IPS DF 6.9 (cell line): Measurements from ENCODE around the gene SLC25A42.

Source experiments
- DNase-seq: peaks from one replicate; pipeline ENCODE4 v3.0.0-alpha.2; 2013; ENCODE audit warnings: low read depth, low spot score
- H3K27ac ChIP-seq: one replicate; pipeline ENCODE4 v1.5.1; 2013; ENCODE audit warnings: low read length, control low read depth
- H3K27me3 ChIP-seq: 2 replicates; pipeline ENCODE4 v1.6.1; 2013; ENCODE audit warnings: mild to moderate bottlenecking, low read length; ENCODE audit not compliant: control insufficient read depth, insufficient read depth
- H3K36me3 ChIP-seq: 2 replicates; pipeline ENCODE4 v1.6.1; 2013; ENCODE audit warnings: low read length; ENCODE audit not compliant: control insufficient read depth, insufficient read depth
- H3K4me1 ChIP-seq: 2 replicates; pipeline ENCODE4 v1.6.1; 2013; ENCODE audit warnings: low read length; ENCODE audit not compliant: control insufficient read depth, insufficient read depth
- H3K4me3 ChIP-seq: 2 replicates; pipeline ENCODE4 v1.5.1; 2013; ENCODE audit warnings: mild to moderate bottlenecking, low read length
- H3K9me3 ChIP-seq: 2 replicates; pipeline ENCODE4 v1.6.1; 2013; ENCODE audit warnings: low read length, inconsistent platforms; ENCODE audit not compliant: control insufficient read depth, insufficient read depth
- WGBS: extraction: QIAGEN DNeasy Blood & Tissue Kit; methylation state at CpG from one replicate; pipeline ENCODE4 v1.1.7; 2013; ENCODE audit warnings: mixed read lengths, missing lambda C conversion rate; ENCODE audit not compliant: insufficient read length, insufficient coverage; 5-methylcytosine and 5-hydroxymethylcytosine counted together

Gene SLC25A42

DNA sequence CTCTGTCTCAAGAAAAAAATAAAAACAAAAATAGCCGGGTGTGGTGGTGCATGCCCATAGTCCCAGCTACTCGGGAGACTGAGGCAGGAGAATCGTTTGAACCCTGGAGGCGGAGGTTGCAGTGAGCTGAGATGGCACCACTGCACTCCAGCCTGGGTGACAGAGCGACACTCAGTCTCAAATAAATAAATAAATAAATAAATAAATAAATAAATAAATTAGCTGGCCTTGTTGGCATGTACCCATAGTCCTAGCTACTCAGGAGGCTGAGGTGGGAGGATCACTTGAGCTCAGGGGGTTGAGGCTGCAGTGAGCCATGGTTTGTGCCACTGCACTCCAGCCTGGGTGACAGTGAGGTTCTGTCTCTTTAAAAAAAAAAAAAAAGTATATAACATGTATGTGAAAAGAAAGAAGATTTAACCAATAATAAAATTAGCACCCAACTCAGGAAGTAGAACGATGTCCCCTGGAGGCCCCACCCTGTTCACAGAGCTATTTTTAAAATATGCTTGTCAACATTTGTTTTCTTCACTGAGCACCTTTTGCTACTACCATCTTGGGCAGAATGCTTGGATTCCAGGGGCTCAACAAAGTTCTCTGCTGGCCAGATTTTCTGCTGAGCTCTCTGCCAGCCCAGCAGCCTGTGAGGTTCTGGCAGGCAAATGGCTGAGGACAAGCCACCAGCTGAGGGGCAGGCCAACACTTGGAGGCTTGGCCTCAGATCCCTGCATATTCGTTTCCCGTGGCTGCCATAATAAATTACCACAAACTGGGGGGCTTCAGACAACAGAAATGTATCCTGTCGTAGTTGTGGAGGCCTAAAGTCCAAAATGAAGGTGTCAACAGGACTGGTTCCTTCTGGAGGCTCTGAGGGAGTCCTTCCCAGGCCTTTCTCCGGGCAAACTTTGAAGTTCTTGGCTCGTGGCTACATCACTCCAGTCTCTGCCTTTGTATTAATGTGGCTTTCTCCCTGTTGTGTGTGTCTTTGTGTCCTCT lies 5.2 kb downstream of the SLC25A42 start:
- H3K9me3 ChIP-seq, result no peaks in the 10 kb centered on the region
- peaks cover 3% of the 10 kb centered on the region for H3K4me1 ChIP-seq
- H3K36me3 ChIP-seq, result no peaks in the 10 kb centered on the region
- H3K27me3 ChIP-seq, result peaks cover 18% of the 10 kb centered on the region; the same call in 1 of the 2 replicates
- H3K27ac ChIP-seq, result no peak overlapping the region
- no peak for DNase-seq
- no CpG with 5 or more reads among the region's 11 CpGs for WGBS
- H3K4me3 ChIP-seq, result no peak overlapping the region

DNA sequence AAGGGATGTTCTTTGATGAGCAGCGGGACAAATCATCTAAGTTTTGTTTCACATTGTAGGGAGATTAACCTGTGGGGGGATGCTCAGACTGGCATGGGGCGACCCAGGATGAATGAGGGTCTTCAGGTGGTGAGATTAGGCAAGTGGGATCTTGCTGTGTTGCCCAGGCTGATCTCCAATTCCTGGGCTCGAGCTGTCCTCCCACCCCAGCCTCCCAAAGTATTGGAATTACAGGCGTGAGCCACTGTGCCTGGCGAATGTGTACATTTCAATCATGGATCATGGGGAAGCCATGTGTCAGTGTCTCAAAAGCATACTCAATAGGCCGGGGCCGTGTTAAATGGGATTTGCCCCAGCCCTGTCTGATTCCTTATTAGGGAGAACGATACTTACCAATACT lies 8.1 kb downstream of the SLC25A42 start:
- no peak for DNase-seq
- H3K36me3 ChIP-seq, result no peaks in the 10 kb centered on the region
- no peaks in the 10 kb centered on the region for H3K9me3 ChIP-seq
- WGBS, result no CpG with 5 or more reads among the region's 8 CpGs
- H3K27me3 ChIP-seq, result peaks cover 7% of the 10 kb centered on the region; the same call in 1 of the 2 replicates
- no peaks in the 10 kb centered on the region for H3K4me1 ChIP-seq
- H3K27ac ChIP-seq, result no peak overlapping the region
- H3K4me3 ChIP-seq, result no peak overlapping the region

DNA sequence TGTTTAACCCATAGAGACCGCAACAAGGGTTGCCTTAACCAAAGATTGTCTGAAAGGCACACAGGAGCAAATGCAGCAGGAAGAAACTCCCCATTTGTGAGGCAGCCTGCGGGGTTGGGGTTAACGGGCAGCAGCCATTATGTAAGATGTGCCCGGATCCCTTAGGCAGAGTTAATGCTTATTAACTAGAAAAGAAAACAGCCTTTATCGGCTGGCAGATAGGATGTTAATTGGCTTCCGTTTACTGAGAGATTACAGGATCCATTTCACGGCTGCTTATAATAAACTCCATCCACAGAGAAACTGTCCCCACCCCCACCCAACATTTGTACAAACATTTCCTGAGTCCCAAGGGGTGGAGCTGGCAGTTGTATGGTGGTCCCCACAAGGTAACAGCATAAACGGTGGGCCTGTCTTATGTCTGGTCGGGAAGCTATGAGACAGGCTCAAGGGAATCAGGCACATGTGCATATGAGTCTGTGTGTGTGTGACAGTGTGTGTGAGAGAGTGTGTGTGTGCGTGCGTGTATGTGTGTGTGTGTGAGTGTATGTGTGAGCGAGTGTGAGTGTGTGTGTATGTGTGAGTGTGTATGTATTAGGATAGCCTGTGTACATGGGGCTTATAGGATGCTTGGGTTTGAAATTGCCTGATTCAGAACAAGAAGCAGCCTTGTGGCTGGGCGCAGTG lies 10.5 kb downstream of the SLC25A42 start:
- Histone ChIP-seq H3K27ac (no peak overlapping the region), H3K4me1 (no peaks in the 10 kb centered on the region), H3K36me3 (no peaks in the 10 kb centered on the region), H3K27me3 (peaks cover 6% of the 10 kb centered on the region; the same call in 1 of the 2 replicates), H3K9me3 (no peaks in the 10 kb centered on the region), H3K4me3 (no peak overlapping the region)
- no peak for DNase-seq
- WGBS, result 100% methylated on average over 3 of the region's 13 CpGs

DNA sequence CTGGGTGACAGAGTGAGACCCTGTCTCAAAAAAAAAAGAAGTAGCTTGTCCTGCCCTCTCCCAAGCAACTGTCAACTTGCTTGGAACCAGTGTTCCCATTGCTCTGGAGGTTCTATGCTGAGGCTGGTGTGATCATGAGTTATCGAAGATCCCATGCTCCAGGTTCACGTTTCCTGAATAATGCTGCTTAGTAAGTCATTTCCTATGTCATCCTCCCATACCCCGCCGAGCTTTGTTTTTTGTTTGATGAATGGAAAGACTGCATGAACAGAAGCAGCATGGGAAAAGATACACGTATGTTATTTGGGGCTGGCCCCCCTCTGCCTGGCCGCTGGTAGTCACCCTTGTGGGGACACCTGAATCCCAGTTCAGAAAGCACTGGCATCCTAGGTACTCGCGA lies 11.3 kb downstream of the SLC25A42 start:
- Histone ChIP-seq H3K4me3 (no peak overlapping the region), H3K4me1 (no peaks in the 10 kb centered on the region), H3K27ac (no peak overlapping the region), H3K36me3 (no peaks in the 10 kb centered on the region), H3K27me3 (peaks cover 6% of the 10 kb centered on the region; the same call in 1 of the 2 replicates), H3K9me3 (no peaks in the 10 kb centered on the region)
- DNase-seq, result no peak
- no CpG with 5 or more reads among the region's 8 CpGs for WGBS

DNA sequence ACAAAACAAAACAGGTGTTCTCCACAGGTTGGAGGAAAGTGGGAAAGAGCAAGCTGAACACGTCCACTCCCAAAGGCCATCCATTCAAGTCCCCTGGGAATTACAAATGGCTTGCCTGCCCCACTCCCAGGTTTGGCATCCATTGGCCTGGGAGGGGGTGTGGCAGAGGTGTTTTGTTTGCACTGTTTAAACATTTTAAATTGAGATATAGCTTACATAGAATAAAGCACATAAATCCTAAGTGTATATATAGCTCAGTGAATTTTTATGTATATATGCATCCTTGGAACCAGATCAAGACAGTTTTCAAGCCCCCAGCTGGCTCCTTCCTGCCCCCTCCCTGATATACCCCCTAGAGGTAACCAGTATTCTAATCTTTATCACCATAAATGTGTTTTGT lies 12.7 kb downstream of the SLC25A42 start:
- Histone ChIP-seq H3K4me1 (no peaks in the 10 kb centered on the region), H3K36me3 (no peaks in the 10 kb centered on the region), H3K27me3 (0 out of 2 replicates have a peak, but pooled peaks cover 2% of the 10 kb centered on the region), H3K27ac (no peak overlapping the region), H3K4me3 (no peak overlapping the region), H3K9me3 (no peaks in the 10 kb centered on the region)
- no peak for DNase-seq
- WGBS, result no CpG with 5 or more reads among the region's 1 CpG

DNA sequence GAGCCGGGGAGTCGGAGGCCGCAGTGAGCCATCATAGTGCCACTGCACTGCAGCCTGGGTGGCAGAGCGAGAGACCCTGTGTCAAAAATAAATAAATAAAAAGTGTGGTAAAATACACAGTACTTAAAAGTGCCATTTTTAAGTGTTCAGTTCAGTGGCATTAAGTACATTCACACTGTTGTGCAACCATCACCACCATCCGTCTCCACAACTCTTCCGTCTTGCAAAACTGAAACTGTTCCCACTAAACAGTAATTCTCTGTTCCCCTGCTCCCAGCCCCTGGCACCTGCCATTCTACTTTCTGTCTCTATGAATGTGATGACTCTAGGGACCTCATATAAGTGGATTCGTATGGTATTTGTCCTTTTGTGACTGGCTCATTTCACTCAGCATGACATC lies 13.3 kb downstream of the SLC25A42 start:
- no peaks in the 10 kb centered on the region for H3K36me3 ChIP-seq
- whole genome bisulfite sequencing, result no CpG with 5 or more reads among the region's 7 CpGs
- H3K9me3 ChIP-seq, result no peaks in the 10 kb centered on the region
- DNase-seq, result no peak
- no peak overlapping the region for H3K4me3 ChIP-seq
- 0 out of 2 replicates have a peak, but pooled peaks cover 2% of the 10 kb centered on the region for H3K27me3 ChIP-seq
- no peak overlapping the region for H3K27ac ChIP-seq
- H3K4me1 ChIP-seq, result no peaks in the 10 kb centered on the region

DNA sequence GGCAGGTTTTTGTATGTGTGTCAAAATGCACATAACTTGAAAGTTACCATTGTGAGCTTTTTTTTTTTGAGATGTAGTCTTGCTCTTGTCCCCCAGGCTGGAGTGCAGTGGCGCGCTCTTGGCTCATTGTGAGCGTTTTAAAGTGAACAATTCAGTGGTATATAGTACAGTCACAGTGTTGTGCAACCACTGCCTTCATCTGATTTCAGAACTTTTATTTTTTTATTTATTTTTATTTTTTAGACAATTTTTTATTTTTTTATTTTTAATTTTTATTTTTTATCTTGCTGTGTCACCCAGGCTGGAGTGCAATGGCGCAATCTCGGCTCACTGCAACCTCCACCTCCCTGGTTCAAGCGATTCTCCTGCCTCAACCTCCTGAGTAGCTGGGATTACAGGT lies 15.0 kb downstream of the SLC25A42 start:
- H3K9me3 ChIP-seq, result no peaks in the 10 kb centered on the region
- no peaks in the 10 kb centered on the region for H3K36me3 ChIP-seq
- H3K27ac ChIP-seq, result no peak overlapping the region
- no peak overlapping the region for H3K4me3 ChIP-seq
- DNase-seq, result no peak
- H3K4me1 ChIP-seq, result no peaks in the 10 kb centered on the region
- no CpG with 5 or more reads among the region's 6 CpGs for WGBS
- H3K27me3 ChIP-seq, result no peaks in the 10 kb centered on the region

DNA sequence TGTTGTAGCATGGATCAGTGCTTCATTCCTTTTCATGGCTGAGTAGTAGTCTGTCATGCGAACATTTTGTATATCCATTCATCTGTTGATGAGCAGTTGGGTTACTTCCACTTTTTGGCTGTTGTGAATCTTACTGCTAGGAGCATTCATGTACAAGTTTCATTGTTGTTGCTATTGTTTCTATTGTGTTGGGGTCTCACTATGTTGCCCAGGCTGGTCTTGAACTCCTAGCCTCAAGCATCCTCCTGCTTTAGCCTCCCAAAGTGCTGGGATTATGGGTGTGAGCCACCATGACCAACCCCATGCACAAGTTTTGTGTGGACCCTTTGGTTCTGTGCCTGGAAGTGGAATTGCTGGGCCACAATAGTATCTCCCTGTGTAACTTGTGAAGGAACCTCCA lies 15.8 kb downstream of the SLC25A42 start:
- H3K27ac ChIP-seq, result no peak overlapping the region
- no CpG with 5 or more reads among the region's 1 CpG for WGBS
- no peak overlapping the region for H3K4me3 ChIP-seq
- H3K36me3 ChIP-seq, result no peaks in the 10 kb centered on the region
- no peak for DNase-seq
- no peaks in the 10 kb centered on the region for H3K27me3 ChIP-seq
- no peaks in the 10 kb centered on the region for H3K4me1 ChIP-seq
- H3K9me3 ChIP-seq, result no peaks in the 10 kb centered on the region

DNA sequence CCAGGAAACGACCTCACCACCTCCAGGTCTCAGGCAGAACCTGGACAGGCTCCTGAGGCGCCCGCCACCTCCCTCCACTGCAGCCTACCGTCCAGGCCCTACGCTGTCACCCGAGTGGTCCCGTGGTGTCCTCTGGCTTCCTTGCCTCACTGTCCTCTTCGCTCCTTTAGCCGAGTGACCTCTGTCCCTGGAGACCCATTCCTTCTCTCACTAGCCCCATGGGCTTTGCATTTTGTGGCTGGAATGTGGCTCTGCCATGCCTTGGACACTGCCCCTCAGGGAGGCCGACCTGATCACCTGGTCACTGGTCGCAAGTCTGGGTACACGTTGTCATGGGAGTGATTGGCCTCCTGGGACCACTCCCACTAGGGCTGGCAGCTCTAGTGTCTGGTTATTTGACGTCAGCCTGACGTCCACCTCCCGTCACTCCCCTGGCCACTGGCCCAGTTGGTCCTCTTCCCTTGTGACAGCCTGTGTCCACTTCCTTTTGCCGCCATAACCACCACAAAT lies 17.9 kb downstream of the SLC25A42 start:
- no peak overlapping the region for H3K4me3 ChIP-seq
- H3K36me3 ChIP-seq, result no peaks in the 10 kb centered on the region
- H3K27me3 ChIP-seq, result no peaks in the 10 kb centered on the region
- H3K27ac ChIP-seq, result no peak overlapping the region
- H3K9me3 ChIP-seq, result no peaks in the 10 kb centered on the region
- DNase-seq, result no peak
- WGBS, result no CpG with 5 or more reads among the region's 16 CpGs
- H3K4me1 ChIP-seq, result no peaks in the 10 kb centered on the region

DNA sequence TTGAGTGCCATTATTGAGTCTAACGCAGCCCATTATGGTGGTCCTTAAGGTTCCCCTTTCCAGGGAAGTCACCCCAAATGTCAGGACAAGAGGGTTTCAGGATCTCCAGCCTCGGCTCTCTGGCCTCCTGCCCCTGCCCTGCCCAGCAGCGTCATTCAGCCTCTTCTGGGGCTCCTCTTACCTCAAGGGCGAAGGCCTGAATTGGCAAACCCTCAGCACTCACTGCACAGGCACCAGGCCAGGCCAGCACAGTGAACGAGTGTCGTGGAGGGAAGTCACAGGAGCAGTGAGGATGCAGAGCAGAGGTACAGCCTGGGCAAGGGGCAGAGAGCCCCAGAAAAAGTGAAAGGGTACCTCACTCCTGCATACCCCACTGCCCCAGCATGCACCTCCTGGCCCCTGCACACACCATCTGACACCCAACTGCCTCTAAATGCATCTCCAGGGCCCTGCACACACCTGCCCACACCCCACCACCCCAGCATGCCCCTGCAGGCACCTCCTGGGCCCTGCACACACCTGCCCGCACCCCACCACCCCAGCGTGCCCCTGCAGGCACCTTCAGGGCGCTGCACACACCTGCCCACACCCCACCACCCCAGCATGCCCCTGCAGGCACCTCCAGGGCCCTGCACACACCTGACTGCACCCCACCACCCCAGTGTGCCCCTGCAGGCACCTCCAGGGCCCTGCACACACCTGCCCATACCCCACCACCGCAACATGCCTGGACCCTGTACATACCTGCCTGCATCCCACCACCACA lies 19.8 kb downstream of the SLC25A42 start:
- no peak overlapping the region for H3K27ac ChIP-seq
- no peaks in the 10 kb centered on the region for H3K36me3 ChIP-seq
- no peak overlapping the region for H3K4me3 ChIP-seq
- WGBS, result no CpG with 5 or more reads among the region's 10 CpGs
- 0 out of 2 replicates have a peak, but pooled peaks cover 1% of the 10 kb centered on the region for H3K4me1 ChIP-seq
- H3K27me3 ChIP-seq, result no peaks in the 10 kb centered on the region
- H3K9me3 ChIP-seq, result no peaks in the 10 kb centered on the region
- DNase-seq, result no peak
